GM21390 (cell line): ENCODE results near the gene MGLL.

ENCODE experiments used
- ATAC-seq: cut with Tn5 transposase; IDR thresholded peaks from one replicate; pipeline ENCODE4 v1.9.1; 2021; ENCODE audit not compliant: unreplicated experiment

MGLL gene

GRCh38 chr3:127790882-127791183 lies 31.5 kb downstream of the MGLL start:
- ATAC-seq = peak; percentile 10

GRCh38 chr3:127789990-127790881 lies 32.1 kb downstream of the MGLL start:
- no peak for ATAC-seq

- ATAC-seq = no peak
Measured at GRCh38 chr3:127789051-127789450, 33.3 kb downstream of the MGLL start.

- ATAC-seq = no peak
Measured at GRCh38 chr3:127788451-127788909, 33.8 kb downstream of the MGLL start.

- ATAC-seq = no peak
Measured at GRCh38 chr3:127787571-127788365, 34.5 kb downstream of the MGLL start.

GRCh38 chr3:127787071-127787490 lies 35.2 kb downstream of the MGLL start:
- ATAC-seq = no peak

- ATAC-seq = no peak
Measured at GRCh38 chr3:127786353-127787070, 35.8 kb downstream of the MGLL start.

GRCh38 chr3:127785711-127786265 lies 36.5 kb downstream of the MGLL start:
- ATAC-seq = no peak

GRCh38 chr3:127784865-127785710 lies 37.2 kb downstream of the MGLL start:
- no peak for ATAC-seq

GRCh38 chr3:127784283-127784682 lies 38.0 kb downstream of the MGLL start:
- no peak for ATAC-seq

- no peak for ATAC-seq
Measured at GRCh38 chr3:127783642-127784160, 38.6 kb downstream of the MGLL start.

GRCh38 chr3:127783166-127783565 lies 39.1 kb downstream of the MGLL start:
- ATAC-seq = no peak

- no peak for ATAC-seq
Measured at GRCh38 chr3:127781411-127782001, 40.8 kb downstream of the MGLL start.

- no peak for ATAC-seq
Measured at GRCh38 chr3:127780536-127781400, 41.5 kb downstream of the MGLL start.

GRCh38 chr3:127779747-127780146 lies 42.6 kb downstream of the MGLL start:
- no peak for ATAC-seq

GRCh38 chr3:127777921-127778656 lies 44.2 kb downstream of the MGLL start:
- no peak for ATAC-seq

- no peak for ATAC-seq
Measured at GRCh38 chr3:127777332-127777731, 45.0 kb downstream of the MGLL start.

- ATAC-seq = no peak
Measured at GRCh38 chr3:127776347-127776746, 46.0 kb downstream of the MGLL start.
